ENCODE data around the gene PNPLA3.

Gene PNPLA3

DNA sequence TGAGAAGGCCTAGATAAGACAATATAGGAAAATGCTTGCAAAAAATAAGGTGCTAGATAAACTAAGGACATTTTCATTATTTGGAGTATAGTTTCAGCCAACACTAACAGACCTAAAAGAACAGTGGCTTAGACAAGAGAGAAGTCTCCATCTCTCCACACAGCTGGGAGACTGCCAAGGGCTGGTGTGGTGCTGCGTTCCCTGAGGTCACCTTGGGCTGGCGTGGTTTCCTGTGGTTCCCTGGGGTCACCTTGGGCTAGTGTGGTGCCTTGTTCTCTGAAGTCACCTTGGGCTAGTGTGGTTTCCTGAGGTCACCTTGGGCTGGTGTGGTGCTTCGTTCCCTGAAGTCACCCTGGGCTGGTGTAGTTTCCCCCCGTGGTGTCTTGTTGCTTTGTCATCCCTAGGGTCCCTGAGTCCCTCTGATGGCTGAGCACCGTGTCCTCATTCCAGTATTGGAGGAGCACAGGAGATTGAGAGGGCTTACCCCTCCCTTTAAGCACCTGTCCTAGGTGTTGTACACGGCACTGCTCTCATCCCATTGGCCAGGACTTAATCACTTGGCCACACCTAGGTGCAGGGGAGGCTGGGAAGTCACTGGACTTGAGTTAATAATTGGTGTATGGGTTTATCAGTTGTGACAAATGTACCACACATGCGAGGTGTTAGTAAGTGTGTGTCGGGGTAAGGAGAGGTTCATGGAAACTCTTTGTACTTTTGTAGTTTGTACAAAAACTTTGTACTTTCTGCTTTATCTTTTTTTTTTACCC is 46.6 kb downstream of the PNPLA3 start:
- TF ChIP-seq, protein P1, sequence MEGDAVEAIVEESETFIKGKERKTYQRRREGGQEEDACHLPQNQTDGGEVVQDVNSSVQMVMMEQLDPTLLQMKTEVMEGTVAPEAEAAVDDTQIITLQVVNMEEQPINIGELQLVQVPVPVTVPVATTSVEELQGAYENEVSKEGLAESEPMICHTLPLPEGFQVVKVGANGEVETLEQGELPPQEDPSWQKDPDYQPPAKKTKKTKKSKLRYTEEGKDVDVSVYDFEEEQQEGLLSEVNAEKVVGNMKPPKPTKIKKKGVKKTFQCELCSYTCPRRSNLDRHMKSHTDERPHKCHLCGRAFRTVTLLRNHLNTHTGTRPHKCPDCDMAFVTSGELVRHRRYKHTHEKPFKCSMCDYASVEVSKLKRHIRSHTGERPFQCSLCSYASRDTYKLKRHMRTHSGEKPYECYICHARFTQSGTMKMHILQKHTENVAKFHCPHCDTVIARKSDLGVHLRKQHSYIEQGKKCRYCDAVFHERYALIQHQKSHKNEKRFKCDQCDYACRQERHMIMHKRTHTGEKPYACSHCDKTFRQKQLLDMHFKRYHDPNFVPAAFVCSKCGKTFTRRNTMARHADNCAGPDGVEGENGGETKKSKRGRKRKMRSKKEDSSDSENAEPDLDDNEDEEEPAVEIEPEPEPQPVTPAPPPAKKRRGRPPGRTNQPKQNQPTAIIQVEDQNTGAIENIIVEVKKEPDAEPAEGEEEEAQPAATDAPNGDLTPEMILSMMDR (conservative IDR thresholded peaks at IDR 0.05; ENCODE audit: low read length): no peak
- H3K4me1 ChIP-seq (ENCODE audit: insufficient read depth, low read length, poor library complexity, severe bottlenecking): no peaks in the 10 kb centered on the region
- H3K4me3 ChIP-seq (ENCODE audit: low read length, poor library complexity, severe bottlenecking): no peak overlapping the region
- no peak overlapping the region for H3K9ac ChIP-seq (ENCODE audit: low read depth, low read length, poor library complexity, severe bottlenecking)
- H3F3A ChIP-seq (ENCODE audit: low read depth): no peaks in the 10 kb centered on the region
- no peaks in the 10 kb centered on the region for H3K27me3 ChIP-seq (ENCODE audit: insufficient read depth, low read length, poor library complexity, severe bottlenecking)
- H3K4me2 ChIP-seq (ENCODE audit: low read depth, low read length, poor library complexity, severe bottlenecking): no peak overlapping the region
- H4K20me1 ChIP-seq (ENCODE audit: insufficient read depth, low read length, poor library complexity, severe bottlenecking): no peaks in the 10 kb centered on the region
- H3K79me2 ChIP-seq (ENCODE audit: insufficient read depth, low read length): no peaks in the 10 kb centered on the region
- no peaks in the 10 kb centered on the region for H3K9me3 ChIP-seq (ENCODE audit: insufficient read depth, low read depth, low read length)
- no peaks in the 10 kb centered on the region for H3K9me2 ChIP-seq (replicated peaks; ENCODE audit: low read depth, low read length)
- peaks cover 85% of the 10 kb centered on the region; the same call in 1 of the 2 replicates for H3K36me3 ChIP-seq (ENCODE audit: insufficient read depth, low read length)
- H2AFZ ChIP-seq (ENCODE audit: low read length): no peak overlapping the region

DNA sequence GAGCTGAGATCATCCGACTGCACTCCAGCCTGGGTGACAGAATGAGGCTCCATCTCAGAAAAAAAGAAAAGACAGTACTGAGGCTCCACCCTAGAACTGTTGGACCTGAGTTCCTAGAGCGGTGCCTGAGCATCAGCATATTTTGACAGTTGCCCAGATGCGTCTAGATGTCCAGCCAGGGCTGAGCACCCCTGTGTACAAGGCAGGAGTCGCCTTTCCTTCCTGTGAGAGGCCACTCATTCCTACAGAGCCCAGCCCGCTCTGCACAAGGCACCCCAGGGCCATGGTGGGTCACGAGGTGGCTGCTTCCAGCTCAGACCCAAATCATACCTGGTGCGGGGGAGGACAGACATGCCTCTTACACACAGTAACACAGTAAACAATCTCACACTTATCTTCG is 47.5 kb downstream of the PNPLA3 start:
- Histone ChIP-seq H2AFZ (ENCODE audit: low read length) (no peak overlapping the region), H3K27me3 (ENCODE audit: insufficient read depth, low read length, poor library complexity, severe bottlenecking) (no peaks in the 10 kb centered on the region), H3K9me3 (ENCODE audit: insufficient read depth, low read depth, low read length) (no peaks in the 10 kb centered on the region), H3K79me2 (ENCODE audit: insufficient read depth, low read length) (no peaks in the 10 kb centered on the region), H3K9me2 (replicated peaks; ENCODE audit: low read depth, low read length) (no peaks in the 10 kb centered on the region), H3K4me1 (ENCODE audit: insufficient read depth, low read length, poor library complexity, severe bottlenecking) (no peaks in the 10 kb centered on the region), H4K20me1 (ENCODE audit: insufficient read depth, low read length, poor library complexity, severe bottlenecking) (no peaks in the 10 kb centered on the region), H3K9ac (ENCODE audit: low read depth, low read length, poor library complexity, severe bottlenecking) (no peak overlapping the region), H3K4me2 (ENCODE audit: low read depth, low read length, poor library complexity, severe bottlenecking) (no peak overlapping the region), H3K36me3 (ENCODE audit: insufficient read depth, low read length) (peaks cover 85% of the 10 kb centered on the region; the same call in 1 of the 2 replicates), H3F3A (ENCODE audit: low read depth) (no peaks in the 10 kb centered on the region), H3K4me3 (ENCODE audit: low read length, poor library complexity, severe bottlenecking) (no peak overlapping the region)
- TF ChIP-seq, protein P1 (conservative IDR thresholded peaks at IDR 0.05; ENCODE audit: low read length): no peak
- no peak for TF ChIP-seq EZH2phosphoT487 (IDR thresholded peaks at IDR 0.05; ENCODE audit: borderline replicate concordance)

DNA sequence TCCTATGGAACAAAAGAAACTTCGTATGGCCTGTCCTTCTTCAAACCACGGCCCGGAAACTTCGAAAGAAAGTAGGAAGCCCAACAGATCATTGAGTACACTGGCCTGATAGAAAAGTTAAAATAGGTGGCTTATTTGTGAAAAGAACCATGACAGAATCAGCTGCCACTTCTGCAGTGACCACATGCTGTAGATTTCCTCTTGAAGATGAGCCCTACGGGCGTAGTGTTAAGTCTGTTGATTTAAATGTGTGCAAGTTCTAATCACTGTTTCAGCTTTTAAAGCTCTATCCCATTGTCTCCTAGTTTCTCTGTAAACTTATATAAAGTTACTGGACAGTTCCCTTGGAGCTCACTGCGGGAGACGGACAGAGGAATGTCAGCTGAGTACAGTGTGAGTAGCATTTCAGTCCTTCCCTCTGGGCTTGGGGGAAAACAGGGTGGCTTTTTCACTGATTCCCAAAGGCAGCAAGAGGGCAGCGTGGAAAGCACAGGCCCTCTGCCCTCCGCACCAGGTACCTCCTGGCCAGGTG is 49.4 kb downstream of the PNPLA3 start:
- no peaks in the 10 kb centered on the region for H3K27me3 ChIP-seq (ENCODE audit: insufficient read depth, low read length, poor library complexity, severe bottlenecking)
- H3K79me2 ChIP-seq (ENCODE audit: insufficient read depth, low read length): no peaks in the 10 kb centered on the region
- no peaks in the 10 kb centered on the region for H3K9me2 ChIP-seq (replicated peaks; ENCODE audit: low read depth, low read length)
- no peaks in the 10 kb centered on the region for H3K4me1 ChIP-seq (ENCODE audit: insufficient read depth, low read length, poor library complexity, severe bottlenecking)
- no peak overlapping the region for H3K4me2 ChIP-seq (ENCODE audit: low read depth, low read length, poor library complexity, severe bottlenecking)
- no peak overlapping the region for H3K9ac ChIP-seq (ENCODE audit: low read depth, low read length, poor library complexity, severe bottlenecking)
- H3K36me3 ChIP-seq (ENCODE audit: insufficient read depth, low read length): peaks cover 91% of the 10 kb centered on the region; the same call in 1 of the 2 replicates
- H3K9me3 ChIP-seq (ENCODE audit: insufficient read depth, low read depth, low read length): no peaks in the 10 kb centered on the region
- H2AFZ ChIP-seq (ENCODE audit: low read length): no peak overlapping the region
- H4K20me1 ChIP-seq (ENCODE audit: insufficient read depth, low read length, poor library complexity, severe bottlenecking): no peaks in the 10 kb centered on the region
- H3F3A ChIP-seq (ENCODE audit: low read depth): no peaks in the 10 kb centered on the region
- TF ChIP-seq, protein P1 (conservative IDR thresholded peaks at IDR 0.05; ENCODE audit: low read length): no peak
- no peak for TF ChIP-seq EZH2phosphoT487 (IDR thresholded peaks at IDR 0.05; ENCODE audit: borderline replicate concordance)
- no peak overlapping the region for H3K4me3 ChIP-seq (ENCODE audit: low read length, poor library complexity, severe bottlenecking)

Measured in Loucy (cell line).